ENCODE results near the gene RCOR1.

RCOR1 gene

DNA sequence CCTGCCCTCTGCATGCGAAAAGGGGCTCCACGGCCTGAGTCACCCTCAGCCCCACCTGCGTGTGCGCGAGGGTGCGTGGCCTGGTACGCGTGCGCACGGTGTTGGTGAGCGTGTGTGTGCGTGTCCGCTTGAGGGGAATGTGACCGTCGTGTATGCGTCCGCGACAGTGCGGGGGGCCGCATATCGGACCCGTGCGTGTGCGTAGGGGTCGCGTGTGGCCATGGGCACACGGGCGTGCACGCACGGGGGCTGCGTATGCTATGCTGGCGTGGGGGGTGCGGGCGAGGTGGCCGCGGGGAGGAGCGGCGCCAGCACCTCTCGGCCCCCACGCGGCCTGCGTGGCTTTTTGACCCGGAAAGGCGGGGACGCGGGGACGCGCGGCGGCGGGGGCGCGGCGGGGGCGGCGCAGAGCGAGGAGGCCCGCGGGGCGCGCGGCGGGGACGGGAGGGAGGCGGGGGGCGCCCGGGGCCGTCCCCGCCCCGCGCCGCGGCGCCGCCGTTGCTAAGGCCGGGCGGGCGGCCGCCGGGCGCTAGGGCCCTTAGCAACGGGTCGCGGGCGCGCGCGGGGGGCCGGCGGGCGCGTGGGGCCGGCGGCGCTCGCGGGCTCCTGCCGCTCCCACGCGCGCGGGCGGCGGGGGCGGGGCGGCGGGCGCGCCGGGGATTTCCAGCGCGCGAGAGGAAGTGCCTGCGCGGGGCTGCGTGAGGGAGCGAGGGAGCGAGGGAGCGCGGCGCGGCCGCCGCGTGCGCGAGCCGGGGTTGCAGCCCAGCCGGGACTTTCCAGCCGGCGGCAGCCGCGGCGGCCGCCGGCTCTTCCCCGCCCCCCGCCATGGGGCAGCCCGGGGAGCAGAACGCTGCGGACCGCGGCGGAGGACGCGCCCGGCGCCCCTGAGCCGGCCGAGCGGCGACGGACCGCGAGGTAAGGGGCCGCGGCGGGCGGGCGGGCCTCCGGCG is 184.6 kb downstream of the RCOR1 start, which contains the start of gene TRAF3:
TRAF3 (plus strand) TSS at position 689 of the 950 bp plus-strand sequence. CDS start 92,753 bp downstream, outside the sequence.
- ATAC-seq (replicated peaks) (peak; percentile 77), DNase-seq (peak; percentile 83 to 87 (median 83))
- Mint-ChIP-seq H3K27ac (peak within 1 kb of the TSS; percentile 96 to 98), H3K27me3 (no peaks in the 10 kb centered on the region), H3K9me3 (no peaks in the 10 kb centered on the region), H3K36me3 (ENCODE audit: insufficient read depth) (peaks cover 33% of the 10 kb centered on the region), H3K4me1 (ENCODE audit: low read depth in 2 of 2) (peaks cover 36 to 42% of the 10 kb centered on the region in 2 donors), H3K4me3 (peak within 1 kb of the TSS; percentile 84 to 93)

DNA sequence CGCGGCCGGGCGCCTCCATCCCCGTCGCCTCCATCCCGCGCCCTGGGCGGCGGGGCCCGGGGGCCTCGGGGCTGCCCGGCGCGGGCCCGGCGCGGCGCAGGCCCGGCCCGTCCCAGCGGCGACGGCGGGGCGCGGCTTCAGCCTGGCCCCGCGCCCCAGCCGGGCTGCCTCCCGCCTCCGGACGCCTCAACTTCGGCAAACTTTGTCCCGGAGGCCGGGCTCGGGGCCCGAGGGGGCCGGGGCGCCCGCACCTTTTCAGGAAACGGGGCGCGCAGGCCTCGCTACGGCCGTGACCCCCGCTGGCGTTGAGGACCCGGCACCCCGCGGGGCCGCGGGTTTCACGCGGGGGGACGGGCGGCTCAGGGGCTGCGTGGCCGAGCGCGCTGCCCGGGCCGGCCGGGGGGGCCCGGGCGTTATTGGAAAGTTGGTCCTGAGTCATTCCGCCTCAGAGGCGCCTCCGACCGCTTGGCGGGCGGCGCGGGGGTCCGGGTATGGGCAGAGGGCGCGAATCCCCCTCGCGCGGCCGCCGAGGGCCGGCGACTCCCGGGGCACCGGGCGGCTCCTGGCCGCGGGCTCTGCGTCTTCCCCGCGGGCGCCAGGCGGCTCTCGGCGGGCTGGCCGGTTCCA is 185.4 kb downstream of the RCOR1 start:
- ATAC-seq (replicated peaks) (peak; percentile 27), DNase-seq (no peak)
- peaks cover 33% of the 10 kb centered on the region for H3K36me3 Mint-ChIP-seq (ENCODE audit: insufficient read depth)
- no peaks in the 10 kb centered on the region for H3K9me3 Mint-ChIP-seq
- peaks cover 37 to 44% of the 10 kb centered on the region in 2 donors for H3K4me1 Mint-ChIP-seq (ENCODE audit: low read depth in 2 of 2)
- no peaks in the 10 kb centered on the region for H3K27me3 Mint-ChIP-seq
- H3K4me3 Mint-ChIP-seq = peak overlapping the region; percentile 84 to 93
- H3K27ac Mint-ChIP-seq = peak overlapping the region; percentile 90 to 98

DNA sequence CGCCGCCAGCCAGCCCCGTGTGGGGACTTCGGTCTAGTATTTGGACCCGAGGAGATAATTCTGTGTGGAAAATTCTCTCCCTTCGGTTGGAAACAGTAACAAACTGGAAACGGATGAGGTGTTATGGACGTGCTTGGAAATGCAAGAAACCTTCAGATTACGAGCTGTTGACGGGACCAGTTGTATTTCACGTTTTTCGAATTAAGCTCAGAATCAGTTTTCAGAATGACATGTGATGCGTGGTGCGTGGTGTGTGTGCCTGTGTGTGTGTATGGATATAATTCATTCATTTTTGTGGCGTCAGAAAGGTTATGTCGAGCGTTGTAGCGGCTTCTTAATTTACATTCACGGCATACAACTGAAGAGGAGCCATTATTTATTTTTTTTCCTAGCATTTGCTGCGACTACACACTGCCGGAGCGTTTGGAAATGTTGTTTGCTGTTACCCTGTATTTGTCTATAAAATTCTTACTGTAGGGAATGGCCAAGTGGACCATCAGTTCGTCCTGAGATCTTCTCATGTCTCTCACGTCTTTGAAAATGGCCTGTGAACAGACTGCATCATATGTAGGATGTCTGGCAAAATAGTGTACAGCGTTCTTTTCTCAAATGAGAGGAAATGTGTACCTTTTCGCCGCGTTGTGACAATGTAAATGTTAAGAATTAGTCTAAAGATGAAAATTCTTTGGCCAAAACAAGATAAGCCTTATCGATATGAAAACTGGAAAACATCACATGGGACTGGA is 186.1 kb downstream of the RCOR1 start:
- Mint-ChIP-seq H3K36me3 (ENCODE audit: insufficient read depth) (peaks cover 33% of the 10 kb centered on the region), H3K4me3 (peak overlapping the region; percentile 84 to 93), H3K27ac (peak overlapping the region; percentile 90 to 98), H3K27me3 (no peaks in the 10 kb centered on the region), H3K9me3 (no peaks in the 10 kb centered on the region), H3K4me1 (ENCODE audit: low read depth in 2 of 2) (peaks cover 42 to 46% of the 10 kb centered on the region in 2 donors)
- peak in 1 of 3 experiments; percentile 21 for DNase-seq
- ATAC-seq (replicated peaks) = no peak

DNA sequence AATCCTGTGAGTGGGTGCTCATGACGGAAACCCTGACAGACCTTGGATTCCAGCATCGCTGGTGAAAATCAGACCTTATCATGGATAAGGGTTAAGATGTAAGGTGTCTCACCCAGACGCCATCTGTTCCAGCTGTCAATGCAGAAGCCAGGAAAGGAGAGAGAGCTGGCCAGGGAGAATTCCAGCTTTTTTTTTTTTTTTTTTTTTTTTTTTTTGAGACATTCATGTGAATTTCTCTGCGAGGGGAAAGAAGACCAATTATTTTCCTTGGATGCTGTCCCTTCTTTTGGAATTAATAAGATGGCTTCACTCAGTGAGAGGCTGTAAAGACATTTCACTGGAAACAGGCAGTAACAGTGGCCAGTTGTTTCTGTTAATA is 186.6 kb downstream of the RCOR1 start:
- DNase-seq (no peak), ATAC-seq (replicated peaks) (no peak)
- H3K9me3 Mint-ChIP-seq = no peaks in the 10 kb centered on the region
- H3K36me3 Mint-ChIP-seq (ENCODE audit: insufficient read depth) = peaks cover 33% of the 10 kb centered on the region
- H3K27me3 Mint-ChIP-seq = no peaks in the 10 kb centered on the region
- H3K4me1 Mint-ChIP-seq (ENCODE audit: low read depth in 2 of 2) = peaks cover 47 to 50% of the 10 kb centered on the region in 2 donors
- H3K4me3 Mint-ChIP-seq = peak overlapping the region; percentile 84 to 93
- H3K27ac Mint-ChIP-seq = peak overlapping the region; percentile 90 to 98

GRCh38 chr14:102779574-102780315 is 187.3 kb downstream of the RCOR1 start:
- Mint-ChIP-seq H3K27me3 (no peaks in the 10 kb centered on the region), H3K9me3 (no peaks in the 10 kb centered on the region), H3K27ac (peak overlapping the region in 1 of 2 donors; percentile 55), H3K4me3 (peak overlapping the region; percentile 84 to 93), H3K36me3 (ENCODE audit: insufficient read depth) (peaks cover 36% of the 10 kb centered on the region), H3K4me1 (ENCODE audit: low read depth in 2 of 2) (peaks cover 50 to 52% of the 10 kb centered on the region in 2 donors)
- DNase-seq (no peak), ATAC-seq (replicated peaks) (no peak)
